Activated T-cell treated with anti-CD3 and anti-CD28 coated beads, Interleukin-2, amount 50 U/mL, for 4 hours (primary cell): Measurements from ENCODE around the gene DMGDH. TPM values are rescaled to one million over a fixed set of nuclear protein-coding genes. Genes with fewer than 3 reads are reported as not detected.
A peak's percentile ranks its signal among the peaks of the same experiment; 100 is the strongest.

ENCODE experiments used
- ATAC-seq, 2 donors: fragments of 200-7000 bp; cut with Tn5 transposase; one replicate each; pipeline ENCODE4 v1.10.0; 2021
- DNase-seq: peaks from one replicate; pipeline ENCODE4 v3.0.0-alpha.2; 2020
- H3K27me3 Mint-ChIP-seq: one replicate; pipeline ENCODE4 v1.8.0; 2021; ENCODE audit warnings: low read depth, mixed read lengths
- H3K36me3 Mint-ChIP-seq: one replicate; pipeline ENCODE4 v1.8.0; 2022; ENCODE audit warnings: mixed read lengths; ENCODE audit not compliant: insufficient read depth
- H3K4me1 Mint-ChIP-seq: one replicate; pipeline ENCODE4 v1.8.0; 2021; ENCODE audit warnings: low read depth, mixed read lengths
- H3K4me3 Mint-ChIP-seq: one replicate; pipeline ENCODE4 v1.8.0; 2021; ENCODE audit warnings: mild to moderate bottlenecking, moderate library complexity, mixed read lengths
- H3K9me3 Mint-ChIP-seq: one replicate; pipeline ENCODE4 v1.8.0; 2021; ENCODE audit warnings: mixed read lengths
- total RNA-seq, 3 donors: library from RNA; stranded (reverse); gene quantifications; one replicate each; pipeline ENCODE4 v1.2.1, GENCODE V29; 2021

DMGDH gene
- total RNA-seq, result under 1 TPM in 1 of 3 donors, not detected in 2; 0.57 TPM

DNA sequence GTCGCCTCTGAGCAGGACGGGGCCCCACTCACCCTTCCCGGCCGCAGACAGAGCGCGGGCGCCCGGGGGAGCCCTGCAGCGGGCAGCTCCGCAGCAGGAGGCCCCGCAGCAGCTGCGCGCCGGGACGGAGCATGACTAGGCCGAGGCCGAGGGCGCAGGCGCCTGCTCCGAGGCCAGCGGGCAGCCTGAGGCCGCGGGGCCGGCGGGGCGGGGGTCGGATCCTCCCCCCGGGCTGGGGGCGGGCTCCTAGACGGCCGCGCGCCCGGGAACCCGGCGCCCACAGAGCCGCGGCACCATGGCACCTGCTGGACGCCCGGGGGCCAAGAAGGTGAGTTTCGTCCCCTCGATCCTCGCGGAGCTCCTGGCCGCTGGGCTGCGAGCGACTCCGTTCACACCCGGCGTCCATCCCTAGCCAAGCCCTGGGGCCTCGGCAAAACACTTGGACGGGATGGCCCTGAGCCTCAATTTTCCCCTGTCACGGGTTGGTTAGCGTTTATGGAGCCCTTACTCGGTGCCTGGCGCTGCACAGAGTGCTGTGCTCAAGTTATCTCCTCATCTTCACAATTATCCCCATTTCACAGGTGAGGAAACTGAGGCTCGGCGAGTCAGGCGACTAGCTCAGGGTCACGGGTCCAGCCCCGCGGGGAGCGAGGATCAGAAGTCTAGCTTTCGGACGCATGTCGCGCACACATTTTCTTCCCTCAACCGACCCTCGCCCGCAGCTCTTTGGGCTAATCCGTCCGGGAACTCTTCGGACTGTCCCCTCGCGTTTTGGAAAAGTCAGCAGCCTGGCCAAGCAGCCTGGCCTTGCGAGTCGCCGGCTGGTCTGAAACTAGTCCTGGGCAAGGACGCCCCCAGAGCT lies at the start of gene DMGDH, which contains the start of gene BHMT2:
TSS of gene DMGDH (minus strand) at position 187 of the 862 bp plus-strand sequence. CDS start at position 133, 54 bp downstream.
TSS of gene BHMT2 (plus strand) at position 280 of the 862 bp plus-strand sequence. CDS start at position 296, 16 bp downstream.
- Mint-ChIP-seq H3K36me3 (no peaks in the 10 kb centered on the region), H3K9me3 (no peaks in the 10 kb centered on the region), H3K4me3 (no peak within 1 kb of the TSS), H3K4me1 (no peaks in the 10 kb centered on the region), H3K27me3 (peaks cover 38% of the 10 kb centered on the region)
- ATAC-seq (peak in 1 of 2 donors; percentile 41), DNase-seq (no peak)

DNA sequence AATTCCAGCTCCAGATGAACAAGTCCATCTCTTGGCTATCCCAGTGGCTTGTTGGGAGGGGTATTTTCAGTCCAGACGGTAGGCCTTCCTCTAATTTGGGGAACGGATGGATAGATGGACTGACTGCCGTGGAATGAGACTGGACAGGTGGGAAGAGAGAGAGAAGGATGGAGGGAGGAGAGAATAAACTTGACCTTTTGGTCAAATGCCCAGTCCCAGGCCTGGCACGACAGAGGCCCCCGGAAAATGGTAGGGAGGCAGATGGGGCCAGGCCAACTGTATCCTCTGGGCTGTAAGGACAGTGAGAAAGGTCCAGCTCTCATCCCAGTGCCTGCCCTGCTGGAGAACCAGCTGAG lies 43.2 kb upstream of the DMGDH start:
- H3K4me1 Mint-ChIP-seq, result no peaks in the 10 kb centered on the region
- ATAC-seq, result no peak
- no peak for DNase-seq
- no peaks in the 10 kb centered on the region for H3K36me3 Mint-ChIP-seq
- no peak overlapping the region for H3K4me3 Mint-ChIP-seq
- peaks cover 49% of the 10 kb centered on the region for H3K27me3 Mint-ChIP-seq
- H3K9me3 Mint-ChIP-seq, result no peaks in the 10 kb centered on the region

DNA sequence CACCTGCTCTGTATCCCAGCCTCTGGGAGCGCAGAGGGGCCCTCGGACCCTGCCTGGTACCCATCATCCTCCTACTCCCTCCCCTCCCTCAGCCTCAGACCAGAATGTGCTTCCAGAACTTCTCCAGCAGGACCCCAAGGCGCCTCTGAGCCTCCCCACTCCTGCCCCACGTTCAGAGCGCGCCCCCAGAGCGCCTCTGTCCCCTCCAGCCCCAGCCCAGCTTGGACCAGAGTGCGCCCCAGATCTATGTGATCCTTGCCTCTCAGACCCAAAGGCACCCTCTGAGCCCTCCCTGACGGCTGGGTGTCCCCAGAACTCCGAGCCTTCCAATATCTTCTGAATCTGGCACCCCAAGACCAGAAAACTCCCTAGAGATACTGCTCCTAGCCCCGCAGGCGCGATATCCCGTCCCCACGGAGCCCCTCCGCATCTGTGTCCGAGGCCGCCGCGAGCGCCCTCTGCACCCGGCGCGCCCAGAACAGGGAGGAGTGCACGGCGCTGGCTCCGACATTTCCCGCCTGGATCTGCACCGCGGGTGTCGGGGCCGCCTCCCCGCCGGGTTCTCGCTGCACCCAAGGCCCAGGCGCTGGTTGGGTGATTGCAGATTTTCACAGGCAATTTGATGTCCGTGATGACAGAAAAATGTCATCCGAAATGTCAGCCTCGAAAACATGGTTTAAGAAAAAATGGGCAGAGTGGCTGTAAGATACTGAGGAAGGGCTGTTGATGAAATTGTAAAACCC lies 42.7 kb upstream of the DMGDH start:
- no peak for DNase-seq

DNA sequence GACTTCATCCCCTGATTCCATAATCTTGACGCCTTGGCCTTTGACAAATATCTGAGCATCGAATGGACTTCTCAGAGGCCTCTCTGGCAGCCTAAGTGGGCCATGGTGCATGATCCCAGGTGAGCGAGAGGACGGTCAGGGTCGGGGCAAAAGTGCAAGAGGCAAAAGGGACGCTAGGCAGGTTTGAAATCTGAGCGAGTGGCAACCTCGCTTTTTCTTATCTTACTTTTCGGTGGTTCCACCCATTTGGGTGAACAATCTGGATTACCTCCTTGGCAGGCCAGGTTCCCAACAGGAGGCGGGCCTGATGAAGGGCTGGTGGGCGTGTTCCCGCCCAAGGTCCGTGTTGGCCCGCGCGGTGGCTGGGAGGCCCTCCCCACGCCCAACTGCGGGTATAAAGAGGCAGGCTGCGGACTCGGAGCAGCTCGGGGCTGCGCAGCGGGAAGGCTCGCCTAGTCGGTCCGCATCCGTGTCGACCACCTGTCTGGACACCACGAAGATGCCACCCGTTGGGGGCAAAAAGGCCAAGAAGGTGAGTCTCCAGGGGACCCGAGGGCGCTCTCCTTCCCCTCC lies 42.0 kb upstream of the DMGDH start, which contains the start of gene BHMT:
TSS of gene BHMT (plus strand) at position 423 of the 573 bp plus-strand sequence. CDS start at position 500, 77 bp downstream.
- no peak within 1 kb of the TSS for H3K4me3 Mint-ChIP-seq
- no peaks in the 10 kb centered on the region for H3K9me3 Mint-ChIP-seq
- DNase-seq (no peak), ATAC-seq (no peak)
- no peaks in the 10 kb centered on the region for H3K4me1 Mint-ChIP-seq
- peaks cover 59% of the 10 kb centered on the region for H3K27me3 Mint-ChIP-seq
- H3K36me3 Mint-ChIP-seq, result no peaks in the 10 kb centered on the region

More for the DNA sequence above, 42.7 kb upstream of the DMGDH start:
- Mint-ChIP-seq H3K4me1 (no peaks in the 10 kb centered on the region), H3K4me3 (no peak overlapping the region), H3K9me3 (no peaks in the 10 kb centered on the region), H3K27me3 (peaks cover 53% of the 10 kb centered on the region), H3K36me3 (no peaks in the 10 kb centered on the region)
- ATAC-seq, result peak in 1 of 2 donors; percentile 37

DNA sequence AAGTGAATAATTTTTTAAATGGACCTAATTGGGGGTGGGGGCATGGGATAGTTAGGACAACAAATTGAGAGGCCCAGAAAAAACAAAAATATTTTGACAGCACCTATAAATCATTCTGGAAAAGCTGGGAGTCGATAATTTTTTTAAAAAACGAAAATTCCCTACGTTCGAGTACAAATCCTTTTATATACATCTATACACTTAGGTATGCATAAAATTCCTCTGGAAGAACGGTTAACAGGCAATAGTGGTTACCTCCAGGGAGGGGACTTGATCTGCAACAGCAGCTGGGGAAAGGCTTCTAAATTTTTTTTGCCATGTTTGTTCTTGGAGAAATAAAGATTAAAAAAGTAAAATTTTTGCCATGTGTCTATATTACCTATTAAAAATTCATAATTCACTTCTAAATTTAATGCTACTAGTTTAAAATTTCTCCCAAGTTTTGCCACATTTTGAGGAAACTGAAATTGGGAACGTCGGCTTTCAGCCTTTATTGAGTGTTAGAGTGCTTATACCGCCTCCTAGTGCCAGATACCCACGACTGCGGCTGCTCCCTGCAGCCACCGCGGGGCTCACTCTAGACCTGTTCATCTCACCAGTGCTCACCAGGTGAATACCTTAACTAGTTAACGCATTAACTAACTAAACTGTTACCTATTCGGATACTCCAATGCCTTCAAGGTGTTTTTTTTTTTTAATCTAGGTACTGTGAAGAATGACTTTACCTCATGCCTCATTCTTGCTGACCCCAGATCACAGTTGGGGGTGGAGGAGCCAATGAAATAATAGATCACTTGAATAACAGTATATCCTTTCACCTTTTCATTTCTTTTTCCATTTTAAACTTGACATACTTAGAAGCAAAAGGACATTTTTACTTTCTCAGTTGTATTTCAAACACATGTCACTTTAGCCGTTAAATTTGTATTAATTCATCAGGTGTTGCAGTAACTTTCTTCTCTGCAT lies 40.3 kb upstream of the DMGDH start:
- no peaks in the 10 kb centered on the region for H3K9me3 Mint-ChIP-seq
- peaks cover 66% of the 10 kb centered on the region for H3K27me3 Mint-ChIP-seq
- no peak overlapping the region for H3K4me3 Mint-ChIP-seq
- H3K4me1 Mint-ChIP-seq, result no peaks in the 10 kb centered on the region
- no peaks in the 10 kb centered on the region for H3K36me3 Mint-ChIP-seq
- ATAC-seq (peak; percentile 60 to 63), DNase-seq (peak; percentile 18)

DNA sequence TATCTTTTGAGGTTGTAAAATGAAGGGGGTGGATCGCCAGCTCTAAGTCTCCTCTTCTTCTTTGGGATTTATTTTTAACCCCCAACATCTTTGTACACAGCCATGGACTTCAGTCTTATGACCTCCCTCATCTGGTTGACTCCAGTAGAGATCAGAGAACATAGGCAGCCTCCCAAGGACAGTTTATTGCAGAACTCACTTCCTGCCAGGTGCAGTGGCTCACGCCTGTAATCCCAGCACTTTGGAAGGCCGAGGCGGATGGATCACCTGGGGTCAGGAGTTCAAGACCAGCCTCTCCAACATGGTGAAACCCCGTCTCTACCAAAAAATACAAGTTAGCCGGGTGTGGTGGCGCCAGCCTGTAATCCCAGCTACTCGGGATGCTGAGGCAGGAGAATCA lies 39.3 kb upstream of the DMGDH start:
- ATAC-seq, result no peak
- Mint-ChIP-seq H3K27me3 (peaks cover 69% of the 10 kb centered on the region), H3K9me3 (no peaks in the 10 kb centered on the region), H3K4me3 (no peak overlapping the region), H3K4me1 (no peaks in the 10 kb centered on the region), H3K36me3 (no peaks in the 10 kb centered on the region)
- no peak for DNase-seq

DNA sequence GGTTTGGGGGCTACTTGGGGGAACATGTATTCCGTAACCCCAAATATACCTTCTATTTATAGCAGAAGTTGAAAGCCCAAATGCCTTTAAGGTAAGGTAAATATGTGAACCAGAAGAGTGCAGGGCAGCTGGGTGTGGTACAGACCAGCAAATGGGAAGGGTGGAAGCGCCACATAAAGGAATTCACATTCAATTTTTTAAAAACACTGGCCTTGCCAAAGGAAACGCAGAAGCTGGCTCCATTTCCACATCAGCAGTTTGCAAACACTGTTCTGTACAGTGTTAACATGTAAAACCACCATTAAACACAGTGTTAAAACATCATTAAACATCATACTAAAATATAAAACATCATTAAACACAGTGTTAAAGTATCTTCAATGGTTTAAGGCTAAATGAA lies 38.6 kb upstream of the DMGDH start:
- Mint-ChIP-seq H3K9me3 (no peaks in the 10 kb centered on the region), H3K4me3 (no peak overlapping the region), H3K27me3 (peaks cover 69% of the 10 kb centered on the region), H3K4me1 (no peaks in the 10 kb centered on the region), H3K36me3 (no peaks in the 10 kb centered on the region)
- no peak for DNase-seq
- ATAC-seq, result no peak

DNA sequence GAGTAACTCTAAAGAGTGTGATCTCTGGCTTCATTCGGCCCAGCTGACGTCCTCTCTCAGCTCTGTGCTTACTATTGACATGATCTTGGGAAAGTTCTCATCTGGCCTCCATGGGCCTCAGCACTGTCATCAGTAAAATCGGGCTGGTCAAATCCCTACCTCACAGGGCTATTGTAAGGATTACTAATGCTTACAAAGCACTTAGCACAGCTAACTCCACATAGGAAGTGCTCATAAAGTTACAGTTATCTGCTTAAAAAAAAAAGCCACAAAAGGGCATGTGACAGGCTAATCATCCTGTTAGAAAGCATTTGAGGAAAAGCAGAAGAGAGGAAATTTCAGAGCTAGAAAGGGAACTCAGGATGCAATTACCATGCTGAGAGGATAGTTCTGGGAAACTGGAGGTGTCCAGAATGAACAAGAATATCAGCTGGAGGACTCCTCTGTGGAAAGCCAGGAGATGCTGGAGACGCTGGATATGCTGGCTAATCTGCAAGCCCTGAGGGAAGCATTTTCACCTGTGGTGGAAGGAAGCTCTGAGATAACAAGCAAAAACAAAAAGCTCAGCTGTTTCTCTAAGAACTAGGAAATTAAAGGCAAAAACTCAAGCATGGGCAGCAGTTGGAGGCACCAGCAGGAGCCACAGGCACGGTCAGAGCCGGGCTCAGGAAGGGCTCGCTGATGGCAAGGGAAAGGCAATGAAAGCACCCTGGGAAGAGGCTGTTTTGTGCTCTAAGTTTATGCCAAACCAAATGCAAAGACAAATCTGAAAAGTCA lies 37.7 kb upstream of the DMGDH start:
- Mint-ChIP-seq H3K9me3 (no peaks in the 10 kb centered on the region), H3K4me1 (no peaks in the 10 kb centered on the region), H3K4me3 (no peak overlapping the region), H3K27me3 (peaks cover 64% of the 10 kb centered on the region), H3K36me3 (no peaks in the 10 kb centered on the region)
- ATAC-seq, result no peak
- no peak for DNase-seq

DNA sequence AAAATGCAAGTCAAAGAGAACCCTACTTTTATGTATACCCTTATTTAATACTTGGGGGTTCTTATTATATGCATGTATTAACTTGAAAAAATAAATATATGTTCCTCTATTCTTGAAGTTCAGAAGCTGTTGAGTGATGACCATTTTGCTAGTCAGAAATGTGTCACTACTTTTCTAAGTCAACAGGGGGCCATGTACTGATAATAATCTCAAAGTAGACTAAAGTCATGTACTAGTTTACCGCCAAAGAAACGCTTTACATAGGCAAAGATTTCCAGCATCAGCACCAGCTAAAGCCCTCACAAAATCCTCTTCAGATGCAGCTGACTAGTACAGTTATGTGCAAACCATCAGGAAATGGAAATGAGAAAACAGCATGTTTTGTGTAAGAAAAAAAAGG lies 36.4 kb upstream of the DMGDH start:
- no peak overlapping the region for H3K4me3 Mint-ChIP-seq
- no peaks in the 10 kb centered on the region for H3K4me1 Mint-ChIP-seq

DNA sequence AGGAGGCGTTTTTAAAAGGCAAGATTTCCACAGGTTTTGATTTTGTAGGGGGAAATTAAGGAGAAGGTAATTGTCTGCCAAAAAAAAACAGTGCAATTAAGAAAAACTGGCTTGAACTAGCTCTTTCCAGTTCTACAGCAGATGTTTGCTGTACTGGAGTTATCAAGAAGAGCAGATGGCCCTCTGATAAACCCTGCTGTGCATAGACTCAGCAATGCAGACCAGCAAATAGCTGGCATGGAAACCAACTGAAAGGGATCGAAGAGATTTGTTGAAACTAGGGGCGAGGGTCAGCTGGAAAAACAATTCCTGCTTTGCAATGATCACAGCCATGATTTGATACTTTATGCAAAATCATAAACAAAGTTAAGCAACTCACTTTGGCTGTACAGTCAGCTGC lies 24.3 kb upstream of the DMGDH start:
- Mint-ChIP-seq H3K9me3 (no peaks in the 10 kb centered on the region), H3K4me3 (no peak overlapping the region), H3K36me3 (no peaks in the 10 kb centered on the region), H3K4me1 (no peaks in the 10 kb centered on the region), H3K27me3 (peaks cover 2% of the 10 kb centered on the region)
- ATAC-seq (no peak), DNase-seq (no peak)

More for the DNA sequence above, 36.4 kb upstream of the DMGDH start:
- ATAC-seq (no peak), DNase-seq (no peak)
- Mint-ChIP-seq H3K27me3 (peaks cover 51% of the 10 kb centered on the region), H3K9me3 (no peaks in the 10 kb centered on the region), H3K36me3 (no peaks in the 10 kb centered on the region)

DNA sequence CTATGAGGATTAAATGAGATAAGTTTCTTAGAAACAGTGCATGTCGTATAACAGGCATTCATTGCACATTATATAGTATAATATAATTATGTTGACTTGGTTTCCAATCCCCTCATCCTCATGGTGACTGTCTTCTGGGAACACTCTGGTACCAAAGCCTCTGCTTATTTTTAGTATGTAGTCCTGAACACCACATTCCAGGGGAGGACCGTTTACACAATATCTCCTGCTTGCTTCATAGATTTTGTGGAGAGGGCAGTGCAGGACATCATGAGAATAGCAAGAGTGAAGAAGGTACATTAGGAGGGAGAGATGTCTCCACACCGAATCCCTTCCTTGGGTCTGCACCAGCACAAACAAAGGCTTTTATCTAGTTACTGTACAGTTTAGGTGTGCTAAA lies 21.6 kb upstream of the DMGDH start:
- Mint-ChIP-seq H3K27me3 (peaks cover 2% of the 10 kb centered on the region), H3K4me1 (no peaks in the 10 kb centered on the region), H3K36me3 (no peaks in the 10 kb centered on the region), H3K4me3 (no peak overlapping the region), H3K9me3 (no peaks in the 10 kb centered on the region)
- DNase-seq (no peak), ATAC-seq (no peak)

DNA sequence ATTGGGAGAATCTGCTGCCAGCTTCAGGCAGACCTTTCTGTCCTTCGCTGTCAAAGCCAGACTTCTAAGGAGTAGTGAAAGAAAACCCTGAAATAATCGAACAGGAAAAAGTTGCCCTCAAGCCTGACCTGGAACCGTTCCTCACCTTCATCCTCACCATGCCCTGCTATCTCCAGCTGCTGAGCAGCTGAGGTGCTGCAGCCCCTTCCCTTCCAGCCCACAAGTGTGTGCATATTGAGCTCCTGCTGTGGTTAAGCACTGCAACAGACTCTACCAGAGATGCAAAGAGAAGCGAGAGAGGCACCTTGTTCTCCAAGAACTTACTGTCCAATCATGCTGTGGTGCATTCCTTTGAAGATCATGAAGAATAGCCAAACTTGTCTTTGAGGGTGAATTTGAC lies 19.0 kb upstream of the DMGDH start:
- DNase-seq (no peak), ATAC-seq (no peak)
- H3K9me3 Mint-ChIP-seq, result no peaks in the 10 kb centered on the region
- no peaks in the 10 kb centered on the region for H3K4me1 Mint-ChIP-seq
- H3K27me3 Mint-ChIP-seq, result no peaks in the 10 kb centered on the region
- H3K4me3 Mint-ChIP-seq, result no peak overlapping the region
- no peaks in the 10 kb centered on the region for H3K36me3 Mint-ChIP-seq

DNA sequence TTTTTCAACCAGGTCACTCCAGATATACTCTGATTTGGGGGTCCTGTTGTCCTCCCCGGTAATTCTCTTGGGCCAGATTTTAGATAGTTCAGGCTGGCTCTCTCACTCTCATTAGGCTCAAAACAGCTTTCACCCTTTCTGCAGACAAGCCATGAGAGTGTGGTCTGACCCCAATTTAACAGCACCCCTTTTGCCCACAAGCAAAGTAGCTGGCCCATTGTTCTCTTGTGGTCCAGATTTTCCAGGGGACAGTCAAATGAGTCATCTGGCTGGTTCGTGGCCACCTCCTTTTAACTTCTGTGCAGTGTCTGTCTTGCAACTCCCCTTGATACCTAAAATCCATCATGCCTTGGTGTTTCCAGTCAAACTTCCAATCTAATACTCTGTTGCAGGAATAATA lies 16.6 kb upstream of the DMGDH start:
- ATAC-seq, result no peak
- Mint-ChIP-seq H3K9me3 (no peaks in the 10 kb centered on the region), H3K4me1 (no peaks in the 10 kb centered on the region), H3K27me3 (no peaks in the 10 kb centered on the region), H3K4me3 (no peak overlapping the region), H3K36me3 (no peaks in the 10 kb centered on the region)
- DNase-seq, result no peak
